Activated CD4-positive, CD25-positive, alpha-beta regulatory T cell (primary cell): ENCODE measurements around the gene ATPAF1.
"Not testable (repeated sequence)": the region's sequence is repeated elsewhere in the genome, so short reads cannot be mapped to it uniquely, and the experiment has no call there.

ENCODE experiments used
- DNase-seq, 4 experiments: peaks; one replicate each; lab custom pipeline; 2025; lab: John Stamatoyannopoulos, UW

ATPAF1 gene

GRCh38 chr1:46681333-46682034 lies 13.3 kb upstream of the ATPAF1 start:
- no peak for DNase-seq

- DNase-seq: no peak
Measured at GRCh38 chr1:46679789-46680573, 11.8 kb upstream of the ATPAF1 start.

GRCh38 chr1:46677339-46677738 lies 9.2 kb upstream of the ATPAF1 start:
- no peak for DNase-seq

- no peak for DNase-seq
Measured at GRCh38 chr1:46676531-46676930, 8.4 kb upstream of the ATPAF1 start.

GRCh38 chr1:46675549-46676314 lies 7.6 kb upstream of the ATPAF1 start:
- no peak for DNase-seq

- DNase-seq: no peak
Measured at GRCh38 chr1:46673749-46674182, 5.6 kb upstream of the ATPAF1 start.

- DNase-seq: no peak
Measured at GRCh38 chr1:46672696-46673095, 4.5 kb upstream of the ATPAF1 start.

- DNase-seq: no peak
Measured at GRCh38 chr1:46671554-46671953, 3.4 kb upstream of the ATPAF1 start, which contains the start of gene TEX38. Gene TEX38 (plus strand): TSS chr1:46671854. CDS start chr1:46671935, 81 bp downstream.

- DNase-seq: no peak
Measured at GRCh38 chr1:46670134-46670533, 2.0 kb upstream of the ATPAF1 start.

GRCh38 chr1:46665983-46666382 lies 2.2 kb downstream of the ATPAF1 start:
- no peak for DNase-seq

- DNase-seq: not testable (repeated sequence)
Measured at GRCh38 chr1:46662919-46663318, 5.2 kb downstream of the ATPAF1 start.

GRCh38 chr1:46660116-46660515 lies 8.0 kb downstream of the ATPAF1 start:
- not testable (repeated sequence) for DNase-seq

GRCh38 chr1:46659307-46659870 lies 8.8 kb downstream of the ATPAF1 start:
- no peak for DNase-seq

- no peak for DNase-seq
Measured at GRCh38 chr1:46657775-46658174, 10.4 kb downstream of the ATPAF1 start.

- no peak for DNase-seq
Measured at GRCh38 chr1:46656643-46657042, 11.5 kb downstream of the ATPAF1 start.

GRCh38 chr1:46655848-46656247 lies 12.3 kb downstream of the ATPAF1 start:
- no peak for DNase-seq

- not testable (repeated sequence) for DNase-seq
Measured at GRCh38 chr1:46654698-46655097, 13.5 kb downstream of the ATPAF1 start.

GRCh38 chr1:46654012-46654411 lies 14.2 kb downstream of the ATPAF1 start:
- DNase-seq: no peak

- DNase-seq: no peak
Measured at GRCh38 chr1:46653405-46653958, 14.7 kb downstream of the ATPAF1 start.

- DNase-seq: no peak
Measured at GRCh38 chr1:46652321-46653100, 15.7 kb downstream of the ATPAF1 start.

GRCh38 chr1:46651152-46651551 lies 17.0 kb downstream of the ATPAF1 start:
- not testable (repeated sequence) for DNase-seq
